ENCODE measurements around the gene YAP1. TPM values are rescaled to one million over a fixed set of nuclear protein-coding genes. Genes with fewer than 3 reads are reported as not detected.

The YAP1 gene
- total RNA-seq, 5 donors from 2014 or later (not counting 1 experiment from before 2014, with no cell fraction given), result 0.23 to 0.86 (median 0.63) TPM

GRCh38 chr11:102179371-102179770 lies 69.1 kb downstream of the YAP1 start:
- Histone ChIP-seq H3K36me3 (ENCODE audit: control insufficient read depth in 2 of 2, extremely low read depth in 1 of 2, insufficient read depth in 1 of 2, low read length in 1 of 2) (no peaks in the 10 kb centered on the region), H3K27ac (ENCODE audit: low read length) (no peak overlapping the region), H3K9me3 (no peaks in the 10 kb centered on the region), H3K4me3 (ENCODE audit: control insufficient read depth in 1 of 2, extremely low read depth in 1 of 2, low read length in 1 of 2) (no peak overlapping the region), H3K4me1 (ENCODE audit: control insufficient read depth in 1 of 2, extremely low read depth in 1 of 2, insufficient read depth in 2 of 2, low read length in 2 of 2) (no peaks in the 10 kb centered on the region), H3K27me3 (replicated peaks in 1 of 2; ENCODE audit: control insufficient read depth in 2 of 2, extremely low read depth in 1 of 2, insufficient read depth in 2 of 2, low read length in 1 of 2) (peaks cover 0 to 3% of the 10 kb centered on the region in 2 experiments)
- ATAC-seq (replicated peaks in 1 of 4), result no peak
- 81% methylated on average over 3 of the region's 4 CpGs for WGBS (ENCODE audit: insufficient coverage)
- ChIA-PET POLR2A (interaction anchor here in 1 of 2 donors (0.6 kb wide), 1 partner anchor 32 kb away, joined by 4 read pairs; no protein-coding TSS in a partner anchor), CTCF (no interaction called here)
- no peak overlapping the region for H3K27ac Mint-ChIP-seq
- H3K4me1 Mint-ChIP-seq, result no peaks in the 10 kb centered on the region
- no peaks in the 10 kb centered on the region for H3K36me3 Mint-ChIP-seq
- no peak overlapping the region for H3K4me3 Mint-ChIP-seq
- no peaks in the 10 kb centered on the region for H3K9me3 Mint-ChIP-seq
- peaks cover 3 to 9% of the 10 kb centered on the region in 2 donors for H3K27me3 Mint-ChIP-seq
- no peak for DNase-seq

GRCh38 chr11:102184269-102184987 lies 74.2 kb downstream of the YAP1 start:
- H3K4me1 Mint-ChIP-seq, result no peaks in the 10 kb centered on the region
- no peak overlapping the region for H3K27ac ChIP-seq (ENCODE audit: low read length)
- no peaks in the 10 kb centered on the region for H3K9me3 Mint-ChIP-seq
- no peak overlapping the region for H3K4me3 ChIP-seq (ENCODE audit: control insufficient read depth in 1 of 2, extremely low read depth in 1 of 2, low read length in 1 of 2)
- CTCF ChIA-PET, result interaction anchor here in 1 of 2 donors (0.6 kb wide), 1 partner anchor 129 kb away, joined by 3 read pairs; no protein-coding TSS in a partner anchor
- no peaks in the 10 kb centered on the region for H3K9me3 ChIP-seq
- POLR2A ChIA-PET, result no interaction called here
- no peak for ATAC-seq (replicated peaks in 1 of 4)
- no peak for DNase-seq
- H3K36me3 ChIP-seq (ENCODE audit: control insufficient read depth in 2 of 2, extremely low read depth in 1 of 2, insufficient read depth in 1 of 2, low read length in 1 of 2), result no peaks in the 10 kb centered on the region
- WGBS (ENCODE audit: insufficient coverage), result no CpG with 5 or more reads among the region's 3 CpGs
- no peak overlapping the region for H3K27ac Mint-ChIP-seq
- H3K4me1 ChIP-seq (ENCODE audit: control insufficient read depth in 1 of 2, extremely low read depth in 1 of 2, insufficient read depth in 2 of 2, low read length in 2 of 2), result no peaks in the 10 kb centered on the region
- no peaks in the 10 kb centered on the region for H3K27me3 ChIP-seq (replicated peaks in 1 of 2; ENCODE audit: control insufficient read depth in 2 of 2, extremely low read depth in 1 of 2, insufficient read depth in 2 of 2, low read length in 1 of 2)
- no peak overlapping the region for H3K4me3 Mint-ChIP-seq
- peaks cover 6 to 15% of the 10 kb centered on the region in 2 donors for H3K27me3 Mint-ChIP-seq
- H3K36me3 Mint-ChIP-seq, result no peaks in the 10 kb centered on the region

GRCh38 chr11:102186551-102187191 lies 76.4 kb downstream of the YAP1 start:
- Histone ChIP-seq H3K4me3 (ENCODE audit: control insufficient read depth in 1 of 2, extremely low read depth in 1 of 2, low read length in 1 of 2) (no peak overlapping the region), H3K27ac (ENCODE audit: low read length) (no peak overlapping the region), H3K27me3 (replicated peaks in 1 of 2; ENCODE audit: control insufficient read depth in 2 of 2, extremely low read depth in 1 of 2, insufficient read depth in 2 of 2, low read length in 1 of 2) (peaks cover 0 to 2% of the 10 kb centered on the region in 2 experiments), H3K9me3 (no peaks in the 10 kb centered on the region), H3K4me1 (ENCODE audit: control insufficient read depth in 1 of 2, extremely low read depth in 1 of 2, insufficient read depth in 2 of 2, low read length in 2 of 2) (no peaks in the 10 kb centered on the region), H3K36me3 (ENCODE audit: control insufficient read depth in 2 of 2, extremely low read depth in 1 of 2, insufficient read depth in 1 of 2, low read length in 1 of 2) (no peaks in the 10 kb centered on the region)
- no peaks in the 10 kb centered on the region for H3K9me3 Mint-ChIP-seq
- H3K4me3 Mint-ChIP-seq, result no peak overlapping the region
- H3K27me3 Mint-ChIP-seq, result peaks cover 10 to 23% of the 10 kb centered on the region in 2 donors
- H3K4me1 Mint-ChIP-seq, result no peaks in the 10 kb centered on the region
- no peak for DNase-seq
- ChIA-PET POLR2A (no interaction called here), CTCF (no interaction called here)
- 73% methylated on average over 2 of the region's 6 CpGs for WGBS (ENCODE audit: insufficient coverage)
- no peak overlapping the region for H3K27ac Mint-ChIP-seq
- H3K36me3 Mint-ChIP-seq, result no peaks in the 10 kb centered on the region
- no peak for ATAC-seq (replicated peaks in 1 of 4)

GRCh38 chr11:102187416-102188151 lies 77.3 kb downstream of the YAP1 start:
- DNase-seq, result no peak
- Mint-ChIP-seq H3K27ac (no peak overlapping the region), H3K27me3 (peaks cover 10 to 26% of the 10 kb centered on the region in 2 donors), H3K36me3 (no peaks in the 10 kb centered on the region), H3K4me3 (no peak overlapping the region), H3K9me3 (no peaks in the 10 kb centered on the region), H3K4me1 (no peaks in the 10 kb centered on the region)
- Histone ChIP-seq H3K9me3 (no peaks in the 10 kb centered on the region), H3K4me1 (ENCODE audit: control insufficient read depth in 1 of 2, extremely low read depth in 1 of 2, insufficient read depth in 2 of 2, low read length in 2 of 2) (no peaks in the 10 kb centered on the region), H3K27me3 (replicated peaks in 1 of 2; ENCODE audit: control insufficient read depth in 2 of 2, extremely low read depth in 1 of 2, insufficient read depth in 2 of 2, low read length in 1 of 2) (peaks cover 0 to 3% of the 10 kb centered on the region in 2 experiments), H3K36me3 (ENCODE audit: control insufficient read depth in 2 of 2, extremely low read depth in 1 of 2, insufficient read depth in 1 of 2, low read length in 1 of 2) (no peaks in the 10 kb centered on the region), H3K27ac (ENCODE audit: low read length) (no peak overlapping the region), H3K4me3 (ENCODE audit: control insufficient read depth in 1 of 2, extremely low read depth in 1 of 2, low read length in 1 of 2) (no peak overlapping the region)
- POLR2A ChIA-PET, result no interaction called here
- 18% methylated on average over 2 of the region's 8 CpGs for WGBS (ENCODE audit: insufficient coverage)
- no peak for ATAC-seq (replicated peaks in 1 of 4)
- CTCF ChIA-PET, result no interaction called here

GRCh38 chr11:102188488-102188887 lies 78.2 kb downstream of the YAP1 start:
- peaks cover 0 to 3% of the 10 kb centered on the region in 2 experiments for H3K27me3 ChIP-seq (replicated peaks in 1 of 2; ENCODE audit: control insufficient read depth in 2 of 2, extremely low read depth in 1 of 2, insufficient read depth in 2 of 2, low read length in 1 of 2)
- H3K36me3 ChIP-seq (ENCODE audit: control insufficient read depth in 2 of 2, extremely low read depth in 1 of 2, insufficient read depth in 1 of 2, low read length in 1 of 2), result no peaks in the 10 kb centered on the region
- H3K4me3 ChIP-seq (ENCODE audit: control insufficient read depth in 1 of 2, extremely low read depth in 1 of 2, low read length in 1 of 2), result no peak overlapping the region
- Mint-ChIP-seq H3K4me1 (no peaks in the 10 kb centered on the region), H3K9me3 (no peaks in the 10 kb centered on the region), H3K36me3 (no peaks in the 10 kb centered on the region), H3K4me3 (no peak overlapping the region), H3K27me3 (peaks cover 7 to 21% of the 10 kb centered on the region in 2 donors), H3K27ac (no peak overlapping the region)
- ATAC-seq (replicated peaks in 1 of 4) (no peak), DNase-seq (no peak)
- no peak overlapping the region for H3K27ac ChIP-seq (ENCODE audit: low read length)
- no peaks in the 10 kb centered on the region for H3K4me1 ChIP-seq (ENCODE audit: control insufficient read depth in 1 of 2, extremely low read depth in 1 of 2, insufficient read depth in 2 of 2, low read length in 2 of 2)
- no peaks in the 10 kb centered on the region for H3K9me3 ChIP-seq
- POLR2A ChIA-PET, result no interaction called here
- CTCF ChIA-PET, result no interaction called here
- no CpG with 5 or more reads among the region's 5 CpGs for WGBS (ENCODE audit: insufficient coverage)

GRCh38 chr11:102191832-102192231 lies 81.6 kb downstream of the YAP1 start:
- Histone ChIP-seq H3K27me3 (replicated peaks in 1 of 2; ENCODE audit: control insufficient read depth in 2 of 2, extremely low read depth in 1 of 2, insufficient read depth in 2 of 2, low read length in 1 of 2) (peaks cover 0 to 3% of the 10 kb centered on the region in 2 experiments), H3K36me3 (ENCODE audit: control insufficient read depth in 2 of 2, extremely low read depth in 1 of 2, insufficient read depth in 1 of 2, low read length in 1 of 2) (no peaks in the 10 kb centered on the region), H3K4me3 (ENCODE audit: control insufficient read depth in 1 of 2, extremely low read depth in 1 of 2, low read length in 1 of 2) (no peak overlapping the region), H3K9me3 (no peaks in the 10 kb centered on the region), H3K27ac (ENCODE audit: low read length) (no peak overlapping the region), H3K4me1 (ENCODE audit: control insufficient read depth in 1 of 2, extremely low read depth in 1 of 2, insufficient read depth in 2 of 2, low read length in 2 of 2) (no peaks in the 10 kb centered on the region)
- ChIA-PET POLR2A (no interaction called here), CTCF (no interaction called here)
- Mint-ChIP-seq H3K27ac (no peak overlapping the region), H3K9me3 (no peaks in the 10 kb centered on the region), H3K36me3 (no peaks in the 10 kb centered on the region), H3K4me1 (no peaks in the 10 kb centered on the region), H3K27me3 (peaks cover 12 to 21% of the 10 kb centered on the region in 2 donors), H3K4me3 (no peak overlapping the region)
- DNase-seq (no peak), ATAC-seq (replicated peaks in 1 of 4) (no peak)
- no CpG with 5 or more reads among the region's 3 CpGs for WGBS (ENCODE audit: insufficient coverage)
